Head of caudate nucleus (tissue), 42 donors: Measurements from ENCODE around the gene MCC.

Source experiments
- DNase-seq, 42 donors: peaks; one replicate each; pipeline versions ENCODE4 v3.0.0 to v3.0.0-alpha.2; 2020 to 2021; ENCODE audit warnings: mixed read lengths in 7 of 42
- intact Hi-C: fragments of 100-400 bp; cut with DNase I; formaldehyde crosslinking; loops from one replicate; pipeline ENCODE4 v1.15.0; 2022

Gene MCC

DNA sequence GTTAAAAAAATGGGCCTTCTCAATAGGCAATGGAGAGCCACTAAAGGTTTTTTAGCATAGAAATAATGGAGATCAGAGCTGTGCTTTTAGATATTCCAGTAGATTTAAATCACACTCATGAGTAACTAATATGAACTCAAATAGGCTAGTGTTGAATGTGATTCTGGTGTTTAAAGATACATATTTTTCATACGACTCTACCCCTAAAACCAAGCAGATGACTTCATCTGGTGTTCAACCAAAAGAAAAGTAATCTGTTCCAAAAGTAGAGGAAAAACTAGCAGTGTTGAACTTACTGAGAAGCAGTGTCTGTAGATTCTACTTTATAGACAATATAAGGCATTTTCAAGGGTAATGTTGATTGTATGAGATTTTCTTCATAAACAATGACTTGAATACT, 191.6 kb downstream of the MCC start:
- intact Hi-C loops: no loop called here
- DNase-seq: no peak

DNA sequence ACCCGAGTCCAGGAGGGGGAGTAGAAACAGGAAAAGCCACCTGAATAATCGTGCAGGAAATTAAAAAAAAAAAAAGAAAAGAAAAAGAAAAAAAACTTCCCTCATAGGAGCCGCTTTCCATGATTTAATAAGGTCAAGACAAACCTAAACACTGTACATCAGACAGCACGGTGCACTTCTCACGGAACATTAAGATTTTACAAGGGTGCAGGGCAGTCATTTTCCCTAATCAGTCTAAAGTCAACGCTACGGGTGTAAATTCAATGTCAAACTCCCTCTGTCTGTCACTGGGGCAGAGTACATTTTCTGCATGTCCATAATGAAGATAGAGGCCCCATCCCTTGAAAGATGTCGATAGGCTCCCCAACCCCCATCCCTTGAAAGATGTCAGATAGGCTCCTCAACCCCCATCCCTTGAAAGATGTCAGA, 193.1 kb downstream of the MCC start:
- no peak for DNase-seq
- intact Hi-C loops: no loop called here

DNA sequence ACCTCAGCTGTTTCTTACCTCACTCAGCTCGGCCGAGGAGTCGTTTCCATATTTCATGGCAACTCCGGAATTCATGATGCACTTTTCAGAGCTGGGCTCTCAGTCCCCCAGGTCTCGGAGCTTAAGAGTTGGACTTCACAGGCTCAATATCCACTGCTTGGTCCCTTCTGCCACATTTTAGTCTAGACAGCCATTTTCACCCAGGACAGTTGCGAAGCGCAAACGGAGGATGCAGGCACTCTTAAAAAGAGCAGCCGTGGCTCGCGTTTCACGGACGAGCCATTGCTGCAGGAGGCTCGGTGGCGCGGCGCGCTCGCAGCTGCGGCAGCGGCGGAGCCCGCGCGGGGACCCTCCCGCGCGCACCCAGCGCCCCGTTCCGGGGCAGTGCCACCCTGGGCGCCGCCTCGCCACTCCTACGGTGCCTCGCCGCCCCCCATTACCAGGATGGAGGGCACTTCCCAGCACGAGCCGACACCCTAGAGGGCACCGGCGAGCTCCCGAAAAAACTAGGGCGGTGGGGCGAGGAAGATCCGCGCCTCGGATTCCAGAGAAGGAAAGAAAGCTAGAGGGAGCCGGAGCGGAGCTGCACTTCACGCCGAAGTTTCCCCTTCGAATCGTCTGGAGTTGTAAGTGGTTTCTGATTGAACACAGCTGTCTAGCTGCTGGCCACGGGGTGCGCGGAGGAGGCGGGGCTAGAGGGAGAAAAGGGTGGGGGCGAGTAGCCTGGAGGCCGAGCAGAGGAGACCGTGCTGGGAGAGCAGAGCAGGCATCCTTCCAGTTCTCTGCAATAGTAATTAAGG, 193.7 kb downstream of the MCC start:
- intact Hi-C loops: no loop called here
- DNase-seq: peak; percentile 56 to 86 (median 76)

- intact Hi-C loops: no loop called here
- no peak for DNase-seq
Measured at GRCh38 chr5:113293975-113294310, 194.3 kb downstream of the MCC start.

DNA sequence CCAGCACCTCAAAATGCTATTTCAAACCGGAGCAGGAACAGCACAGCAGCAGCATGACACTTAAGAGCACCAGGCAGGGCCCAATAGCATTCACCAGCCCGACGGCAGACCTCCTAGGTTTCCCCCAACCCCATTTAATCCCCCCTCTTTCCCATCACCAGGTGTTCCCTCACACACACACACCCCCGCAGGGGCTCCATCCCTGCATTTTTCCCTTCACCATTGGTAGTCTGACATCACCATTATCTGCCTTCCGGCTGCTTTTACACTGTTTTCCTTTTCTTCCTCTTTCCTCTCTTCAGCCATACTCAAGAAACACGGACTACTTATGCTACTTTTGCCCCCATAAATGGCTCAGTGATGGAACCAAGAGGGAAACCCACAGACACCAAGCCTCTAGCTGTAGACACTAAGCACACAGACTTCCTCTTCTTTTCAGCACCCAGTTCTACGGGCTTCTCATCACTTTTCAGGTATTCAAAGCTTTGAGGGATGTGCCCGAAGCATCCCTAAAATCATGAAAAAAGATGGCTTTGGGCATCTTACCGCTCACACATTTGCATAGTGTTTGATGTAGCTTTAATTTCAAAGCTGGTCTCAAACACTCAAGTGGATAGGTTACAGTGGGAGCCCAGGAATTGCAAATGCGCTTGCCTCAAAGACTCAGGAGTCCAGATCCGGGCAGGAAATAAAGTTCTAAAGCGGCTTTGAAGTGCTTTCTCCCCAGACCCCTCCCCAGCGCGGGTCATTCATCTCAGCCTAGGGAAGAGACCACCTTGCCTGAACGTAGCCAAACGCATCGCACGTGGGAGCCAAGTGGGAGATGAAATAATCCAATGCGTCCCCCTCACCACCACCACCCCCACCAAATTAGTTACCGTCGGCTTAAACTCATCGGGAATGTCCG, 194.9 kb downstream of the MCC start:
- DNase-seq: no peak
- intact Hi-C loops: no loop called here

DNA sequence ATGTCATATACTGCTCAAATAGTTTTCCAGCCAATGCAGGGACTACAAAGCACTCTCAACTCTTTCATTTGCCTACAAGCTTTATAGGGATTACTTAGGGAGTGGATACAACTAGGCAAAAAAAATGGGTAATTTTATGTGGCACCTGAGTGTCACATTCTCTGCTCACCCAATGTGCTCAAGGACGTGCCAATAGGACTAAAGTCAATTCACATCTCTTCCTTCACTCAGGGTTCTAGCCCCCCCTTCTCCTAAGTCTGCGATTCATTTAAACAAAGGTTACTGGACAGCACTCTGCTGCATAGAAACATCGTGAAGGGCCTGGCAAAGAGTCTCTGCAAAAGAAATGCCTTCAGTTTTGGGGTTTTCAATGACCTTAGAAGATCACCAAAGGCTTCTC, 195.8 kb downstream of the MCC start:
- no peak for DNase-seq
- intact Hi-C loops: no loop called here

DNA sequence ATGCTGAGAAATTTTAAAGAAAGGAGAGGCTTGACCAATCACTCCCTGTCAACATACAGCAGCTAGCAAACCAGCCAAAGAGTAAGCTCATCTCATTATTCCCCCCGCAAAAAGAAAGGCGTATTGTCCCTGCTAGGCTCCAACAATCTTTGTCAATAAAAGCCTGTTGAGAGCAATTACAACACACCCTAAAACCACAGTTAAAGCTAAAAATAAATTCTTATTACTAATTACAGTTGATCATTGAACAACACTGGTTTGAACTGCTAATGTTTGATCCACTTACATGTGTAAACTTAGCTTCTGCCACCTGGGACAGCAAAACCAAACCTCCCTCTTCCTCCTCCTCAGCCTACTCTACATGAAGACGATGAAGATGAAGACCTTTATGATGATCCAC, 204.7 kb downstream of the MCC start:
- intact Hi-C loops: no loop called here
- no peak for DNase-seq

- DNase-seq: no peak
- intact Hi-C loops: no loop called here
Measured at GRCh38 chr5:113282472-113282871, 205.8 kb downstream of the MCC start.

- no peak for DNase-seq
- intact Hi-C loops: no loop called here
Measured at GRCh38 chr5:113281194-113281593, 207.1 kb downstream of the MCC start.

GRCh38 chr5:113280541-113280940, 207.7 kb downstream of the MCC start:
- intact Hi-C loops: no loop called here
- no peak for DNase-seq

DNA sequence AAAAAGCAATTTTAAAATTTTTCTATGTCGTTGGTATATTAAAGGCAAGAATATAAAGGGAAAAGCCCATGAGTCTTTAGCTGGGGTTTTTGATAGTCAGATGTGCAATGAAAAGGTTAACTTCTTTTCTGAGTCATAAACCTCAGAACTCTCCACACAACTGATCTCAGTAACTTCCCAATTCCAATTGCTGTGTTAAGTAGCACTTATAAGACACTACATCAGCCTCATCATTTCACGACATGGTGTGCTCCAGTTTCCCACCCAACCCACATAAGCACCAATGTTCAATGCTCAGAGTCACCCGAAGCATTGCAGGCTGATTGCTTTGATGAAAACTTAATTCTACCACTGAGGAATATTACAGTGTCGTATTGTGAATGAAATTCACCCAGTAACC, 209.3 kb downstream of the MCC start:
- intact Hi-C loops: no loop called here
- no peak for DNase-seq

DNA sequence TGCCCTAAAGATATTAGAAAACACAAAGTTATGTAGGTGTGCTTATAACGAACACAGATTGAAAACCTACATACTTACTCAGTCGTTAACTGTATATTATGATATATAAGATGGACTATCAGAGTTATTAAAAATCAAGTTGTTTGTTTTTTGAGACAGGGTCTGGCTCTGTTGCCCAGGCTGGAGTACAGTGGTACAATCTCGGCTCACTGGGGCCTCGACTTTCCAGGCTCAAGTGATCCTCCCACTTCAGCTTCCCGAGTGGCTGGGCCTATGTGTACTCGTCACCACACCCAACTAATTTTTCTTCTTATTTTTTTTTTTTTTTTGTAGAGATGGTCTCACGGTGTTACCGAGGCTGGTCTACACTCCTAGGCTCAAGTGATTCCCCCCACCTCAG, 211.8 kb downstream of the MCC start:
- intact Hi-C loops: no loop called here
- no peak for DNase-seq

- intact Hi-C loops: no loop called here
- no peak for DNase-seq
Measured at GRCh38 chr5:113276001-113276400, 212.3 kb downstream of the MCC start.

DNA sequence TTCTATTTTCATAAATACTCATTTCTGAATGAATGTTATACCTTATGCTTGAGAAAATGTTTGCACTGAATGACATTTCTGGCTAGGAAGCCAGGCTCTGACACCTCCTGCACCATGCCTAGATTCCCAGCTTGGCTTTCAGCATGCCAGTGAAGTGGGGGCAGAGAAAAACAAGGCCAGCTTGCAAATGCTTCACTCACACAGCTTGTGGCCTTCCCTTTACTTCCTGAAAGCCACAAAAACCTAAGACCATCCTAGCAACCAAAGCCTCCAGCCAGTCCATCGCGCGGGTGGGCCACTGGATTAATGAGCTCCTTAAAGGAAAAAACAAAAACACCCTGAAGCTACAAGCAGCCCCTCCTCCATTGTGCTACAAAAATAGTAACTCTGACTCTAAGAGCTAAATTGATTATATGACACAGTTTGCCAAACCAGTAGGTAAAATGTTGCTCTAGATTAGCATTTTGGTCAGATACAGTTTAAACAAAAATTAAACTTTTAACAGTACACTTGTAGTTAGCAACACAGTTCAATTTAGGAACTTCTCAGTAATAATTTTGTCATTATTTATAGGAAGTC, 213.3 kb downstream of the MCC start:
- intact Hi-C loops: no loop called here

DNA sequence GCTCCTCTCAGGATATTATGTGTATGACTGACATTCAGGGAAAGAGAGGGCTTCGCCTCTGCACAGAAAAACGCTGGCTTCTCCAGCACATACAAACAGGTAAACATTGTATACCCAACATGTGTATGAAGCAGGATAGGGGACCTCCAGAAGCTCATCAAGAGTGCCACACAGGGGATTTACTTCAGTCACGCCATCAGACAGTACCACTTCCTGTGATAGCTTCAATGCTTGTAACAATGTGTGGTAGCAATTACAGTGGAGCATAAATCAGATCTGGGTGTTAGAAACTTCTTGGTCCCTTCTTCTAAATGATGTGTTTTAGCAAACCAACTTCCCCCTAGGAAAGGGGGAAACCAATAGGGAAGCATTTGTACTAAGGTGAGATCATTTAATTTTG, 214.3 kb downstream of the MCC start:
- intact Hi-C loops: no loop called here

More for the DNA sequence above, 213.3 kb downstream of the MCC start:
- DNase-seq: peak in 21 of 42 donors; percentile 5 to 58 (median 31)

DNA sequence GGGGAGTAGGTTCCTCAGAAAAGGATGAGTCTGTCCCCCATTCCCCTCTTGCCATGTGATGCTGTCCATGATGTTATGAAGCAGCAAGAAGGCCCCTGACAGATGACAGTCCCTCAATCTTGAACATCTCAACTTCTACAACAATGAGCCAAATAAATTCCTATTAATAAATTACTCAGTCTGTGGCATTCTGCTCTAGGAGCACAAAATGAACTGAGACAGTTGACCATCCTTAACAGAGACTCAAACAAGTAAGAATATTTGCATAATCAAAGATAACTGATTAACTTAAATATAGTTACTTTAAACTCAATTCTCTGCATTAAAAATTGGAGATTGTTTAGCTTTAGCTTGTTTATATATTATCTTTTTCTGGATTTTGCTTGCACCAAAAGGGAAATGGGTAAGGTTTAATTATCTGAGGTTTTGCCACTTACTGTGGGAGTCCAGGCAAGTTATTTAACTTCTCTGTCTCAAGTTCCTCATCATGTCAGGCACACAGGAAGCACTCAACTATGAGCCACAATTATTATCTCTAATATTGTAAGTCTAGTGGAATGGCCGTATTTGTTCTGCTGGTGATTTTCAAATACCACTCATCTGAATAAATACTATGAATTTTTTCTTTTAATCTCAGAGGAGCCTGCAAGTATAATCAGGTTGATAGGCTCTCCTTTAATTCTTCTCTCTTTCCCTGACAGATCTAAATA, 216.4 kb downstream of the MCC start:
- no peak for DNase-seq
- intact Hi-C loops: no loop called here

More for the DNA sequence above, 214.3 kb downstream of the MCC start:
- no peak for DNase-seq

DNA sequence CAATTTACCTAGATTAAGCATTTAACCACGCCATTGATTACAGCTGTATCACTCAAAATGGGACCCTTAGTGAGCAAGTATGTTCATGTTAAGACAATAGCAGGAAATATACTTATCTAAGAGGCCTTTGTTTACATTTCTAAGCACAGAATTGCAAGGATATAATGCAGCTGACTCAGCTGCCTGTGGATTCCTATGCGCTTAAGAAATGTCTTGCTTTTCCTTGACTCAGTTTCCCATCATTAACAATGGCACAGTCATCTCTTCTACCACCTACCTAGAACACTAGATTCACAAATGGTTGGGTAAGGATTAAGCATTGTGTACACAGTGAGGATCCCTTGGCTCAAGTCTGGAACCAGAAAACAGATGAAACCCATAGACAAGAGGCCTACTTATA, 217.2 kb downstream of the MCC start:
- no peak for DNase-seq
- intact Hi-C loops: no loop called here

DNA sequence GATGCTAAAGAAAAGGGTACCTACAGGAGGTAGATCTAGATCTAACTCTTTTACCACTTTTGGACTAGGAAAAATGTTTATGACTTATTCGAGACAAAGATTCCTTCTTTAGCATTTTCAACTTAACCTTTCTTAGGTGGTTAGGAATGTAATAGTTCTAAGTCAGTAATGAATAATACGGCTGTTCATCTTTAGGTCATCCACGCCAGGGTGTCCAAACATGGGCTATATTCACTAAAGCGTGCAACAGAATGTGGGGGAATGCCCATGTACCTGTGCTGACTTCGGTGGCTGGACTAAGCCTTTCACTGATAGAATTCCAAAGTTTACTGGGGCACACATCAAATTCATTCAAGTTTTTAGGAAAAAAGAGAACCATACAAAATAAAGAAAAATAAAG, 218.2 kb downstream of the MCC start:
- intact Hi-C loops: no loop called here
- DNase-seq: no peak
